Epithelial cell of prostate (primary cell): ENCODE results near the gene GFAP.

Experiments used
- DNase-seq: peaks from one replicate; pipeline ENCODE4 v3.0.0-alpha.2; 2011; ENCODE audit warnings: low read depth, low spot score
- H3K27ac ChIP-seq: fragments of 450-650 bp; 2 replicates; pipeline ENCODE4 v1.5.1; 2017; ENCODE audit warnings: mild to moderate bottlenecking

GFAP gene

DNA sequence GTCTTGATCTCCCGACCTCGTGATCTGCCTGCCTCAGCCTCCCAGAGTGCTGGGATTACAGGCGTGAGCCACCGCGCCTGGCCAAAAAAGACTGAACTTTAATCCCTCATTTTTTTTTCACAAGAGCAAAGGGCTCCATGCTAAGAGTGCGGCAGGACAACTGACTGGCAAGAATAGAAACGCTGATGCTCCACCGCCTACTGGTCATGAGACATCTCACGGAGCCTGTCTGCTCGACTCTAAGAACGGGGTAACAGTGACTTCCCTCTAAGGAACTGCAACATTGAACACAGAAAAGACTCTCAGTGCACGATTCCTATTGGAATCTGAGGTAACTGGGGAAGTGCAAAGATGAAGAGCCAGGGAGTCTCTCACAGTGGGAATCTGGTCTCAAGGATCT, 43.7 kb downstream of the GFAP start:
- no peak for DNase-seq
- H3K27ac ChIP-seq, result no peak overlapping the region

DNA sequence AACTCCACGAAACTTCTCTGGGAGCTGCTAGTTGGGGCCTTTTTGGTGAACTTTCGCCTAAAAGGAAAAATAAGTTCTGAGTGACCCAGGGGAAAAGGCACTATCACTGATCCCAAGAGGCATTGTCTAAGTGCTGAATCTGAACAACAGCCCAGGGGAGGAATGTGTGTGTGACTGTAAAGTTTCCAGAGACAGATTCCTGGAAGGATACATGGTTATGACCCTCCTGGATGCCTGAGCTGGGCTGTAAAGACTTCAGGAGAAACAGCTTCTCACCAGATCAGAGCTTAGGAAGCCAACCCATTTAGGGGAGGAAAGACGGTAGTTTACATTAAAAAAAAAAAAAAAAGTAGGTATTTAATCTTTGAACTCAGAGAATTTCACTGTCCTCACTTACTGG, 47.5 kb downstream of the GFAP start:
- H3K27ac ChIP-seq, result no peak overlapping the region
- no peak for DNase-seq

DNA sequence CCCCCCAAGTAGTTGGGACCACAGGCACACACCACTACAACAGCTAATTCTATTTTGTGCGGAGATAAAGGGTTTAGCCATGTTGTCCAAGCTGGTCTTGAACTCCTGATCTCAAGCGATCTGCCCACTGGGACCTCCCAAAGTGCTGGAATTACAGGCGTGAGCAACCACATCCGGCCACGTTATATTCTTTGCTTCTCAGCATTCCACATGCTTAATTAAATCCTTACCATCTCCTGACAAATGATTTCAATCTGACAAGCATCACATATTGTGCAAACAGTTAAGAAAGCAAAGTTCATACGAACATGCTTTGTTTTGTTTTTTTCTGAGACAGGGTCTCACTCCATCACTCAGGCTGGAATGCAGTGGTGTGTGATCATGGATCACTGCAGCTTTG, 49.4 kb downstream of the GFAP start:
- H3K27ac ChIP-seq, result no peak overlapping the region
- no peak for DNase-seq

DNA sequence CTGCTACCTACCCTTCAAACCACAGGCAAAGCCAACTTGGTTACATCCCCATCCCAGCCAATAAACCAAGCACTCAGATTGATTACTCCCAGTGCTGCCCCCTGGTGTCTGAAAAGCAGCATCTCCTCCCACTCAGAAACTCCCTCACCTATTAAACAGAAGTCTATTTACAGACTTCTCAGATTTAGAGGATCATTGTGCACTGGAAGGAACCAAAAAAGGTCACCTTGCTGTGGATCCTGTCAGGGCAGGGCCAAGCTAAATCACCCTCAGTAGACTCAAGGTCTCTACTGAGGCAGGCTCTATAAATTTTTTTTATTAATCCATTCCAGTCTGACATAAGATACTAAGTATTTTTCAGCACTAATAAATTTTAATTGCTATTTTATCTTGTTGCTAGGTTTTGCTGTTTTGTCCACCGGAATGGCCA, 50.1 kb downstream of the GFAP start:
- H3K27ac ChIP-seq, result no peak overlapping the region
- DNase-seq, result no peak

DNA sequence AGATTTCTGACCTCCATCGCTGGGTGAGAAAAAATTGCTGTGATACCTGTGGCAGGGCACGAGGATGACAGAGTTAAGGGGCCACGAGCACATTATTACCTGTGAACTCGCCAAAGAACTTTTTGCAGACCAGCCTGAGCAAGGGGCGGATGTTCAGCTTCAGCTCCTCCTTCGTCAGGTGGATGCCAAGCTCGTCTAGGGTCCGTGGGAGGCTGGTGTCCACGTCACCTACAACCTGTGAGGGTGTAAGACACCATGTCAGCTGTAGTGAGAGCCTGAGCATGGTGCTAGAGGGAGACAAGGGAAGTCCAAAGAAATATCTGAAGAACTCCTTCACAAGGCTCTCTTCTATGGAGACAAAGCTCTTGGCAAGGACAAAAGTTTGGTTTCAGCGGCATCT, 50.5 kb downstream of the GFAP start:
- no peak overlapping the region for H3K27ac ChIP-seq
- DNase-seq, result no peak

DNA sequence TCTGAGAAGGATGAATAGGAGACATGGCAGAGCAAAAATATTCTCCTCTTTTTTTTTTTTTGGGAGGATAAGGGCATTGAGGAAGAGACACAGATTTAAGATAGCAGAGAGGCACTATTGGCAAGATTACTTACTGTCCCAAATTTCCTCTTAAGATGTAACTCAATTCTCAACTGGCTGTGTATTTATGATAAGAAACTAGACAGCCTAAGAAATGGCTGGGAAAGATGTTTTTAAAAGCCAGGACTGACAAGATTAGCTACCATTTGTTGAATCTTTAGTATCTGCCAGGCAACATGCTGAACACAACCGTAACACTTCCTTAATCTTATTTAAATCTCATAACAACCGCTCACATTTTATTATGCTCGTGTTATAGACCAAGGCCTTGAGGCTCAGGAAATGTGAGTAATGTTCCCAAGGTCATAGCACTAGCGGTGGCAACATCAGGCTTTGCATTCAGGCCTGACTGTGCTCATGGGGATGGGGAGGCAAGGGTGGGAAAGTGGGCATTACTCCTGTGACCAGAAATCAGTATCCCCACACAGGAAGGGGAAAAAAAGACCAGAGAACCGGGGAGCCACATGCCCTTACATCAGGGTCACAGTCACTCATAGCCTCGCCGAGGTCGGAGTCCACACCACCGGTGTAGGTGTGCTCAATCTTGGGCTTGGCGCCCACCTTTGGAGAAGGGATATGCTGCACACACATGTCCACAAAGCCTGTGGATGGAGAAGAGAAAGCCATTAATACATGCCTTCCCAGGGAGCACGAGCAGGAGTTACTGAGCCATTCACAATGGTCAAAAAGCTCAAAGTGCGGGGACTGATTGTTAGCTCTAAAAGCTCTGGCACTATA, 52.0 kb downstream of the GFAP start:
- no peak overlapping the region for H3K27ac ChIP-seq
- DNase-seq, result no peak

DNA sequence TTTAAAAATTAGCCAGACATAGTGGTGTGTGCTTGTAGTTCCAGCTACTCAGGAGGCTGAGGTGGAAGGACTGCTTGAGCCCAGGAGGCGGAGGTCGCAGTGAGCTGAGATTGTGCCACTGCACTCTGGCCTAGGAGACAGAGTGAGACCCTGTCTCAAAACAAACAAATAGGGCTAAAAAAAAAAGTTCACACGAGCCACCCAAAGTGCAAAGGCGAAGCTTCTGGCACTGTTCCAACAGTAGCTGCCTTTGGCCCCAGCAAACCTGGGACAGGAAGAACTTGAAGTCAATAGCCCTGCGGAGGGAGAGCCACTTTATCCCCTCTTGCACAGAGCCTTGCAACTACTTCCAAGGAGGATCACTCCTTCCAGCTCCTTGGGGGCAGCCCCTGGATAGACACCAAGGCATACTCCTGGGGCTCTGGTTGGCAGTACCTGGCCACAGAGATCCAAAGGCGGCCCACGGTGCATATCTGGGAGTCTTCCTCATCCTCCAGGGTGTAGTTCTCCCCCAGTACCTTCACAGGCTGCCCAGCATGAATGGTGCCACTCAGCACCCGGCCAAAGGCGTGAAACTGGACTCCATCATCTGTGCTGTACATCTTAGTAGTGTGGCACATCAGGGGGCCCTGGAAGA, 52.9 kb downstream of the GFAP start:
- H3K27ac ChIP-seq, result no peak overlapping the region
- no peak for DNase-seq

DNA sequence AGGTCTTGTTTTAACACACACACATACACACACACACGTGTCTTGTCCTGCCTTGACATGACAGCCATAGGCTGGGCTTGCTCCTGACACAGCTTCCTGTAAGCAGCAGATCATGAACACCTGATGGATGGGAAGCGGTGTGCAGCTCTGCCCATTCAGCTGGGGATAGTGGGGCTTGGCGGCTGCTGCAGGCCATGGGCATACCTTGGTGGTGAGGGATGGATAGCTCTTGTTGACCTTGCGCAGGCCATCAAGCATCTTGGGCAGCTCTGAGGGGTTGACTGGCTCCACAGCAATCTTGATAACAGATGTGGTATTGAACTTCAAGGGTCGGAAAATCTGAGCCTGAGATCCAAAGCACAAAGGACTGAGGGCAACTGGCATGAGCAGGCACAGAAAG, 55.6 kb downstream of the GFAP start:
- no peak overlapping the region for H3K27ac ChIP-seq
- DNase-seq, result no peak

DNA sequence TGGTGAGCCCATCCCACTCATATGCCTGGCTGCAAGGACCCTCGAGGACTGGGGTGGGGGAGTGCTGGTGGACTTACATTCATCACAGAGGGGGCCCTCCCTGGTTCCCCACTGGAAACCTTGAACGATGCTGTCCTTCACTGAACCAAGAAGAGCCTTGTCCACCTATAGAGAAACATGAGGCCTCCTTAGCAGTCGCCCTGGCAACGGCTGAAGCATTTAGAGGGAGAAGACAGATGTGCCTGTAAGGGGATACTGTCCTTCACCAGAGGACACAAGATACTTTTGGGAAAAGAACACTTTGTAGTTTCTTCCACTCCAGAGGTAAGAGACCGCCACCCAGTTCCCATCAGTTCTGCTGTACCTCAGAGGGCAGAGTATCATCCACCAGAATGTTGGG, 61.1 kb downstream of the GFAP start:
- H3K27ac ChIP-seq, result no peak overlapping the region
- DNase-seq, result no peak
